Tibial artery (tissue), 4 donors: ENCODE results near the gene KDM1A.

ENCODE experiments used
- DNase-seq, 2 donors: peaks; one replicate each; pipeline ENCODE4 v3.0.0-alpha.2; 2019
- H3K27ac ChIP-seq, 2 donors: fragments of 200-600 bp; sonication (generic) in 1 of 2; 1 replicate in 1 of 2; 2 replicates in 1 of 2; pipeline ENCODE4 v1.5.1; 2018 to 2019; ENCODE audit warnings: mild to moderate bottlenecking in 1 of 2
- H3K27me3 ChIP-seq, 2 donors: fragments of 200-600 bp; sonication (generic) in 1 of 2; one replicate each; pipeline versions ENCODE4 v1.5.1 to v1.6.0; 2016 to 2019
- H3K36me3 ChIP-seq, 3 donors: fragments of 200-600 bp; sonication (generic) in 2 of 3; one replicate each; pipeline ENCODE4 v1.5.1; 2016 to 2019; ENCODE audit warnings: mild to moderate bottlenecking in 2 of 3
- H3K4me1 ChIP-seq, 4 donors: fragments of 200-600 bp; sonication (generic) in 2 of 4; 1 replicate in 3 of 4; 2 replicates in 1 of 4; pipeline ENCODE4 v1.5.1; 2016 to 2019
- H3K4me3 ChIP-seq, 2 donors: fragments of 200-600 bp; sonication (generic) in 1 of 2; 1 replicate in 1 of 2; 2 replicates in 1 of 2; pipeline ENCODE4 v1.5.1; 2018 to 2019; ENCODE audit warnings: mild to moderate bottlenecking in 2 of 2
- H3K9me3 ChIP-seq, 3 donors: fragments of 200-600 bp; sonication (generic) in 1 of 3; one replicate each; pipeline ENCODE4 v1.5.1; 2016 to 2019
- CTCF ChIP-seq, 2 experiments: fragments of 200-600 bp in 1 of 2; fragments of 450-650 bp in 1 of 2; IDR thresholded peaks; one replicate each; pipeline ENCODE4 v1.5.1; 2017 to 2019; ENCODE audit warnings: antibody characterized with exemption in 2 of 2, mild to moderate bottlenecking in 1 of 2, moderate library complexity in 1 of 2
- intact Hi-C: fragments of 100-400 bp; cut with DNase I; formaldehyde crosslinking; loops from one replicate; pipeline ENCODE4 v1.15.0; 2023; ENCODE audit warnings: low total_unique reads

Gene KDM1A

GRCh38 chr1:23069149-23069548 is 49.9 kb downstream of the KDM1A start:
- no peaks in the 10 kb centered on the region for H3K27me3 ChIP-seq
- TF ChIP-seq CTCF (IDR thresholded peaks at IDR 0.05), result no peak
- DNase-seq, result no peak
- no peaks in the 10 kb centered on the region for H3K9me3 ChIP-seq
- intact Hi-C loops, result no loop called here
- H3K4me3 ChIP-seq, result no peak overlapping the region
- H3K4me1 ChIP-seq, result peaks cover 0 to 13% (median 0%) of the 10 kb centered on the region in 4 donors
- peaks cover 17 to 76% (median 50%) of the 10 kb centered on the region in 3 donors for H3K36me3 ChIP-seq
- no peak overlapping the region for H3K27ac ChIP-seq

- H3K36me3 ChIP-seq, result peaks cover 17 to 81% (median 45%) of the 10 kb centered on the region in 3 donors
These were observed 50.4 kb downstream of the KDM1A start for GRCh38 chr1:23069675-23070074.

GRCh38 chr1:23074012-23074411 is 54.7 kb downstream of the KDM1A start:
- intact Hi-C loops, result no loop called here
- no peak for TF ChIP-seq CTCF (IDR thresholded peaks at IDR 0.05)
- Histone ChIP-seq H3K4me3 (no peak overlapping the region), H3K27me3 (no peaks in the 10 kb centered on the region), H3K9me3 (no peaks in the 10 kb centered on the region), H3K27ac (no peak overlapping the region), H3K4me1 (peaks cover 0 to 9% (median 0%) of the 10 kb centered on the region in 4 donors), H3K36me3 (peaks cover 38 to 79% (median 58%) of the 10 kb centered on the region in 3 donors)
- no peak for DNase-seq

More at GRCh38 chr1:23069675-23070074, 50.4 kb downstream of the KDM1A start:
- peaks cover 0 to 13% (median 0%) of the 10 kb centered on the region in 4 donors for H3K4me1 ChIP-seq
- no peak for TF ChIP-seq CTCF (IDR thresholded peaks at IDR 0.05)
- H3K9me3 ChIP-seq, result no peaks in the 10 kb centered on the region
- H3K27ac ChIP-seq, result no peak overlapping the region
- no peak for DNase-seq
- intact Hi-C loops, result no loop called here
- no peaks in the 10 kb centered on the region for H3K27me3 ChIP-seq
- no peak overlapping the region for H3K4me3 ChIP-seq

- Histone ChIP-seq H3K27ac (no peak overlapping the region), H3K27me3 (no peaks in the 10 kb centered on the region), H3K4me3 (no peak overlapping the region), H3K9me3 (no peaks in the 10 kb centered on the region), H3K36me3 (peaks cover 47 to 79% (median 65%) of the 10 kb centered on the region in 3 donors), H3K4me1 (peaks cover 0 to 4% (median 0%) of the 10 kb centered on the region in 4 donors)
- no peak for TF ChIP-seq CTCF (IDR thresholded peaks at IDR 0.05)
- intact Hi-C loops, result no loop called here
- no peak for DNase-seq
These were observed 59.8 kb downstream of the KDM1A start for GRCh38 chr1:23079025-23079424.

GRCh38 chr1:23080885-23081284 is 61.6 kb downstream of the KDM1A start:
- intact Hi-C loops, result no loop called here
- Histone ChIP-seq H3K27ac (no peak overlapping the region), H3K27me3 (no peaks in the 10 kb centered on the region), H3K4me1 (peaks cover 0 to 6% (median 0%) of the 10 kb centered on the region in 4 donors), H3K9me3 (no peaks in the 10 kb centered on the region), H3K36me3 (peaks cover 58 to 92% (median 83%) of the 10 kb centered on the region in 3 donors), H3K4me3 (no peak overlapping the region)
- TF ChIP-seq CTCF (IDR thresholded peaks at IDR 0.05), result no peak
- no peak for DNase-seq

- no peak for TF ChIP-seq CTCF (IDR thresholded peaks at IDR 0.05)
- Histone ChIP-seq H3K36me3 (peaks cover 63 to 97% (median 86%) of the 10 kb centered on the region in 3 donors), H3K4me1 (peaks cover 0 to 6% (median 0%) of the 10 kb centered on the region in 4 donors), H3K9me3 (no peaks in the 10 kb centered on the region), H3K27ac (no peak overlapping the region), H3K4me3 (no peak overlapping the region), H3K27me3 (no peaks in the 10 kb centered on the region)
- no peak for DNase-seq
- intact Hi-C loops, result no loop called here
These were observed 62.1 kb downstream of the KDM1A start for GRCh38 chr1:23081376-23081775.
